Stimulated activated CD4-positive, alpha-beta T cell treated with anti-CD3 and anti-CD28 coated beads, Interleukin-15, amount 100 ng/mL, for 48 hours (primary cell): ENCODE results near the gene XNDC1N.

Experiments used
- DNase-seq, 2 donors: peaks; one replicate each; pipeline ENCODE4 v3.0.0-alpha.2; 2020; ENCODE audit warnings: low read depth in 2 of 2

The XNDC1N gene

GRCh38 chr11:71927820-71928736, at the start of gene XNDC1N:
XNDC1N (minus strand) TSS chr11:71928594; CDS start chr11:71923353, 5,241 bp downstream.
- DNase-seq = peak; percentile 63 to 65

GRCh38 chr11:71977743-71978418, 49.5 kb upstream of the XNDC1N start:
- DNase-seq = peak in 1 of 2 donors; percentile 30

GRCh38 chr11:71977090-71977489, 48.7 kb upstream of the XNDC1N start:
- no peak for DNase-seq

GRCh38 chr11:71976551-71976950, 48.2 kb upstream of the XNDC1N start:
- DNase-seq = no peak

- no peak for DNase-seq
Observed at GRCh38 chr11:71971680-71972079, 43.3 kb upstream of the XNDC1N start.

GRCh38 chr11:71964641-71965040, 36.2 kb upstream of the XNDC1N start:
- DNase-seq = no peak

GRCh38 chr11:71963468-71963867, 35.1 kb upstream of the XNDC1N start:
- no peak for DNase-seq

- DNase-seq = no peak
Observed at GRCh38 chr11:71962428-71963038, 34.1 kb upstream of the XNDC1N start.

- DNase-seq = no peak
Observed at GRCh38 chr11:71955898-71956456, 27.6 kb upstream of the XNDC1N start.

- DNase-seq = no peak
Observed at GRCh38 chr11:71951741-71952310, 23.4 kb upstream of the XNDC1N start.

- DNase-seq = no peak
Observed at GRCh38 chr11:71949034-71949433, 20.6 kb upstream of the XNDC1N start.

GRCh38 chr11:71948314-71949027, 20.1 kb upstream of the XNDC1N start:
- no peak for DNase-seq

- DNase-seq = no peak
Observed at GRCh38 chr11:71947498-71947897, 19.1 kb upstream of the XNDC1N start.

GRCh38 chr11:71946144-71946571, 17.8 kb upstream of the XNDC1N start:
- no peak for DNase-seq

GRCh38 chr11:71940561-71941219, 12.3 kb upstream of the XNDC1N start:
- no peak for DNase-seq

GRCh38 chr11:71937826-71938225, 9.4 kb upstream of the XNDC1N start:
- DNase-seq = no peak

- no peak for DNase-seq
Observed at GRCh38 chr11:71936825-71937224, 8.4 kb upstream of the XNDC1N start.

- no peak for DNase-seq
Observed at GRCh38 chr11:71935338-71935925, 7.0 kb upstream of the XNDC1N start.

- DNase-seq = no peak
Observed at GRCh38 chr11:71934213-71934612, 5.8 kb upstream of the XNDC1N start.
